Left forelimb (tissue), 1 donor: ENCODE results near the gene SECISBP2.
"Not testable (repeated sequence)": the region's sequence is repeated elsewhere in the genome, so short reads cannot be mapped to it uniquely, and the experiment has no call there.

Experiments
- DNase-seq: peaks from one replicate; pipeline ENCODE4 v3.0.0-alpha.2; 2018; ENCODE audit warnings: low spot score

The SECISBP2 gene

GRCh38 chr9:89364666-89365531 lies 46.6 kb downstream of the SECISBP2 start:
- DNase-seq, result peak; percentile 60

- DNase-seq, result no peak
These were observed 47.2 kb downstream of the SECISBP2 start for GRCh38 chr9:89365532-89365912.

GRCh38 chr9:89366711-89367110 lies 48.4 kb downstream of the SECISBP2 start:
- no peak for DNase-seq

GRCh38 chr9:89367281-89367680 lies 49.0 kb downstream of the SECISBP2 start:
- DNase-seq, result no peak

GRCh38 chr9:89367726-89368437 lies 49.6 kb downstream of the SECISBP2 start:
- no peak for DNase-seq

- no peak for DNase-seq
These were observed 50.2 kb downstream of the SECISBP2 start for GRCh38 chr9:89368550-89368949.

- no peak for DNase-seq
These were observed 50.7 kb downstream of the SECISBP2 start for GRCh38 chr9:89368978-89369377.

- no peak for DNase-seq
These were observed 52.3 kb downstream of the SECISBP2 start for GRCh38 chr9:89370593-89370992.

GRCh38 chr9:89371791-89372190 lies 53.5 kb downstream of the SECISBP2 start:
- not testable (repeated sequence) for DNase-seq

GRCh38 chr9:89372230-89372816 lies 54.0 kb downstream of the SECISBP2 start:
- DNase-seq, result no peak

- no peak for DNase-seq
These were observed 54.7 kb downstream of the SECISBP2 start for GRCh38 chr9:89372979-89373378.

GRCh38 chr9:89374176-89374575 lies 55.9 kb downstream of the SECISBP2 start:
- DNase-seq, result no peak

GRCh38 chr9:89375191-89375760 lies 57.0 kb downstream of the SECISBP2 start:
- DNase-seq, result no peak

GRCh38 chr9:89376286-89376685 lies 58.0 kb downstream of the SECISBP2 start:
- DNase-seq, result no peak

GRCh38 chr9:89376741-89377351 lies 58.5 kb downstream of the SECISBP2 start:
- DNase-seq, result no peak

GRCh38 chr9:89377411-89377810 lies 59.1 kb downstream of the SECISBP2 start:
- no peak for DNase-seq

GRCh38 chr9:89378541-89378940 lies 60.2 kb downstream of the SECISBP2 start:
- no peak for DNase-seq

- no peak for DNase-seq
These were observed 60.7 kb downstream of the SECISBP2 start for GRCh38 chr9:89379031-89379430.

GRCh38 chr9:89379508-89380115 lies 61.3 kb downstream of the SECISBP2 start:
- DNase-seq, result no peak

GRCh38 chr9:89380437-89381307 lies 62.4 kb downstream of the SECISBP2 start:
- no peak for DNase-seq

- no peak for DNase-seq
These were observed 63.0 kb downstream of the SECISBP2 start for GRCh38 chr9:89381308-89381609.
